AG04449 (cell line): Measurements from ENCODE around the gene SOX6.

Source experiments
- CTCF ChIA-PET: fragments of 350-600 bp; formaldehyde crosslinking; extraction: SDS; loops from one replicate; lab custom pipeline; 2021; ENCODE audit warnings: antibody characterized with exemption; lab: Yijun Ruan, JAX
- POLR2A ChIA-PET: fragments of 400-600, 350-600 bp; formaldehyde crosslinking; extraction: SDS; loops from one replicate; lab custom pipeline; 2020; ENCODE audit warnings: antibody characterized with exemption, inconsistent platforms; lab: Yijun Ruan, JAX
- DNase-seq: peaks from one replicate; pipeline ENCODE4 v3.0.0-alpha.2; 2010; ENCODE audit warnings: low read depth, low spot score
- H3K4me3 ChIP-seq: 2 replicates; pipeline ENCODE4 v1.5.1; 2011; ENCODE audit warnings: low read depth, mild to moderate bottlenecking, control low read depth, low read length
- CTCF ChIP-seq: IDR thresholded peaks from one replicate; pipeline ENCODE4 v1.5.1; 2011; ENCODE audit warnings: mild to moderate bottlenecking, moderate library complexity, low read length, control low read depth, inconsistent platforms; ENCODE audit not compliant: insufficient read depth; ENCODE audit errors: missing control alignments

Gene SOX6

DNA sequence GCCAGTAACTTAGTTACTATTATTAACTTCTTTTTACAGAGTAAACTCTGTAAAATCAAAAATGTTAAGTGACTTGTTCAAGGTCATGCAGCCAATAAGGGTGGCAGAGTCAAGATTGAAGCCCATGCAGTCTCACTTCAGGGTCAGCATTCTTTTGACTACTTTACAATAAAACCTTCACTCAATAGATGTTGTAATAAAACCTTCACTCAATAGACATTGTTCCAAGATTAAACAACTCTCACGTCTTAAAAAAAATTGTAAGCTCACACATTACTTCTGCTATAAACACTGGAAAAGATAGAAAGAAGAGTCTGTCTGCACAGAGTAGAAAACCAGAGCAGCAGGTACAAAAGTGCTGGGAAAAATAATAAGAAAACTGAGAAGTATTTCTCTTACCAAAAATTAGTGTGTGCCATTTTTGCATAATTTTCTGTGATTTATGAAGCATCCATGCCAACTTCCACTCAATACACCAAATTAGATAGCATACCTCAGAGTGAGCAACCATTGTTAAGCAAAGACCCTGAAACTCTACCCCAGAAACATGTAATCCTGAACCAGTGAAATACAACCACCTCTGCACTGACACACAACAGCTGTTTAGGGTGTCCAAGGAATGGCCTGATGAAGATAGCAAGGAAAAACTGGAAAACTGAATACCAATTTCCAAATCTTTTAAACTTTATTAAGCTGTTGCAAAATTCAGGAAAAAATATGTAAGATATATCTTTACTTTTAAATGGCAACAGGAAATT lies 4.9 kb upstream of the SOX6 start:
- ChIA-PET CTCF (interaction anchor here (1.2 kb wide), 1 partner anchor 25 kb away, joined by 3 read pairs; no protein-coding TSS in a partner anchor), POLR2A (no interaction called here)
- no peak for TF ChIP-seq CTCF
- no peak overlapping the region for H3K4me3 ChIP-seq
- DNase-seq = no peak

GRCh38 chr11:16359369-16359768 lies 3.0 kb upstream of the SOX6 start:
- H3K4me3 ChIP-seq = no peak overlapping the region
- TF ChIP-seq CTCF = no peak
- no peak for DNase-seq
- CTCF ChIA-PET = interaction anchor here (0.8 to 0.9 kb wide), 2 partner anchors 9 to 247 kb away, joined by 3 read pairs; no protein-coding TSS in a partner anchor
- POLR2A ChIA-PET = no interaction called here

DNA sequence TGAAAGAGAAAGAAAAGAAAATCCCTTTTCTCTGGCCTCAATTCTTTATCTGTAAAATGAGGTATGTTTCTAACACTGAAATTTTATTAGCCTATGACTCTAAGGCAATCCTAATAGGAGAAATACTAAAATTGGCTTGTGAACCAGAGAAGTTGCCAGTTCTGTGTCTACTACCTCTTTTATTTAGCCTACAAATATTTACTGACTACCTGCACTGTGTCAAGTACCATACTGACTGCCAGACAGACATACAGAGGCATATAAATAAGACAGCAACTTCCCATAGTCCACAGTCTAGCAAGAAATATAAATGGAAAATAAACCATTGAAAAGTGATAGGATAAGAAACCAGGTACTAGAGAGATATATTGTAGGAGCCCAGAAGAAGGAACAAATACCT lies 2.4 kb upstream of the SOX6 start:
- no peak for TF ChIP-seq CTCF
- H3K4me3 ChIP-seq = no peak overlapping the region
- ChIA-PET CTCF (no interaction called here), POLR2A (no interaction called here)
- DNase-seq = no peak

GRCh38 chr11:16357775-16358174 lies 1.4 kb upstream of the SOX6 start:
- ChIA-PET CTCF (interaction anchor here (2.2 kb wide), 1 partner anchor 10 kb away, joined by 8 read pairs; no protein-coding TSS in a partner anchor), POLR2A (no interaction called here)
- no peak for DNase-seq
- no peak for TF ChIP-seq CTCF
- H3K4me3 ChIP-seq = no peak overlapping the region

DNA sequence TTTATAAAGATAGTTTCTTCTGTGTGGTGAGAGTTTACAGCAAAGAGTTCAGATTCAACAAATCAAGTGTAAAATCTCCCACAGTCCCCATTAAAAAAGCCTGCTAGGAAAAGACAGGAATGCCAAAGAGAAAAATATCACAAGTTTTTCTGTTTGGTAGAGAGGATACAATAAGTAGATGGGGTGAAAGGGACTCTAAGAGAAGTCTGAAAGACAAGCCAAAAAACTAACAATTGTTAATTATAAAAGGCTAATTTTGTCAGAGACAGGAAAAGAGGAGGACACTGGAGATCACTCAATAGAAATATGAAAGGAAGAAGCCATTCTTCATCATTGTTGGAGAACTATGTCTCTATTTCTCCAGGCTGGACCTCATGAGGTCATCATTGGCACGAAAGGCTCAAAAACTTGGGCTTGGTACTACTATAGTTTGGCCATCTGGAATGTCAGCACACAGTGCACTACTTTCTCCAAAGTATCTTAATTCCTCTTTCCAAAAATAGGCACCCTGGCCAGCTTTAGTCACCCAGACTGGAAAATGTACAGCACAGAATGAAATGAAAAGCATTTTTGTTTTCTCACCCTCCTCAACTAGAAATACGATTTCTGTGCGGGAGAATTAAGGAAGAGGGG lies 531 bp upstream of the SOX6 start:
- POLR2A ChIA-PET = interaction anchor here (0.8 kb wide), 1 partner anchor 444 kb away, joined by 4 read pairs; no protein-coding TSS in a partner anchor
- CTCF ChIA-PET = interaction anchor here (1.0 to 2.2 kb wide), 4 partner anchors 11 to 257 kb away, joined by 3 to 8 read pairs (median 3); no protein-coding TSS in a partner anchor

More for the DNA sequence above, 531 bp upstream of the SOX6 start:
- H3K4me3 ChIP-seq = no peak overlapping the region
- no peak for TF ChIP-seq CTCF
- no peak for DNase-seq
